K562 (cell line): ENCODE measurements around the gene HUNK.

Experiments
- FOS ChIP-seq: IDR thresholded peaks from 3 replicates; pipeline ENCODE4 v1.6.1; 2011; ENCODE audit not compliant: insufficient read length; ENCODE audit errors: extremely low read depth
- HMGN3 ChIP-seq: IDR thresholded peaks from 2 replicates; pipeline ENCODE4 v1.6.1; 2011; ENCODE audit warnings: borderline replicate concordance, low read depth, mild to moderate bottlenecking, mixed read lengths, low read length; ENCODE audit not compliant: insufficient read length; ENCODE audit errors: extremely low read depth
- JUNB ChIP-seq: fragments of 450-650 bp; formaldehyde crosslinking; conservative IDR thresholded peaks from 2 replicates; pipeline ENCODE4 v1.4.0; 2020; ENCODE audit warnings: mild to moderate bottlenecking
- MAFF ChIP-seq: IDR thresholded peaks from 2 replicates; pipeline ENCODE4 v1.6.1; 2012; ENCODE audit warnings: low read length, improper control_type of control experiment
- USF1 ChIP-seq: sonication (generic); formaldehyde crosslinking; IDR thresholded peaks from 2 replicates; pipeline ENCODE4 v1.9.0; 2022; ENCODE audit warnings: mild to moderate bottlenecking, missing genetic modification reagents
- ZNF134 ChIP-seq: fragments of 250-450 bp; sonication (Bioruptor Pico); conservative IDR thresholded peaks from 2 replicates; pipeline ENCODE4 v1.4.0; 2020
- TF ChIP-seq, protein P1 (sequence below): fragments of 450-650 bp; IDR thresholded peaks from 2 replicates; pipeline ENCODE4 v1.7.1; 2018; ENCODE audit warnings: mild to moderate bottlenecking, low read depth; ENCODE audit not compliant: partially characterized antibody

DNA sequence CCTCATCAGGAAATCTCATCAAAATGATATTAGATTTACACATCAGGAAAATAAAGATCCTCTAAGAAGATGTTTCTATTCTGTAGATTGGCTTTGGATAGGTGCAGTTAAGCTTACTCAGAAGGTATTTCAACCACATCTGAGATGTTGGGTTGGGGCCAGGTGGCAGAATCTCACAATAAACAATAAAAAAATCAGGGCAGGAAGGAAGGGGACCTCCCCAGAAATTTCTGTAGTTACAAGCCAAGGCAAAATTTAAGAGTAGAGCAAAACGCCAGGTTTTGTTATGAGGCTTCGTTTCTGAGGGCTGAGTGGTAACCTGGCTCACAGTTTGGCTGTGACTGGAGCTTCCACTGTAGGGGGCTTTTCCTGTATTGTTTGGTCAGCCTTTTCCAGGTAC is 84.8 kb downstream of the HUNK start:
- no peak for TF ChIP-seq ZNF134
- TF ChIP-seq, protein P1, sequence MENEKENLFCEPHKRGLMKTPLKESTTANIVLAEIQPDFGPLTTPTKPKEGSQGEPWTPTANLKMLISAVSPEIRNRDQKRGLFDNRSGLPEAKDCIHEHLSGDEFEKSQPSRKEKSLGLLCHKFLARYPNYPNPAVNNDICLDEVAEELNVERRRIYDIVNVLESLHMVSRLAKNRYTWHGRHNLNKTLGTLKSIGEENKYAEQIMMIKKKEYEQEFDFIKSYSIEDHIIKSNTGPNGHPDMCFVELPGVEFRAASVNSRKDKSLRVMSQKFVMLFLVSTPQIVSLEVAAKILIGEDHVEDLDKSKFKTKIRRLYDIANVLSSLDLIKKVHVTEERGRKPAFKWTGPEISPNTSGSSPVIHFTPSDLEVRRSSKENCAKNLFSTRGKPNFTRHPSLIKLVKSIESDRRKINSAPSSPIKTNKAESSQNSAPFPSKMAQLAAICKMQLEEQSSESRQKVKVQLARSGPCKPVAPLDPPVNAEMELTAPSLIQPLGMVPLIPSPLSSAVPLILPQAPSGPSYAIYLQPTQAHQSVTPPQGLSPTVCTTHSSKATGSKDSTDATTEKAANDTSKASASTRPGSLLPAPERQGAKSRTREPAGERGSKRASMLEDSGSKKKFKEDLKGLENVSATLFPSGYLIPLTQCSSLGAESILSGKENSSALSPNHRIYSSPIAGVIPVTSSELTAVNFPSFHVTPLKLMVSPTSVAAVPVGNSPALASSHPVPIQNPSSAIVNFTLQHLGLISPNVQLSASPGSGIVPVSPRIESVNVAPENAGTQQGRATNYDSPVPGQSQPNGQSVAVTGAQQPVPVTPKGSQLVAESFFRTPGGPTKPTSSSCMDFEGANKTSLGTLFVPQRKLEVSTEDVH = no peak
- no peak for TF ChIP-seq JUNB (CRISPR knock-in tag)
- no peak for TF ChIP-seq FOS
- no peak for TF ChIP-seq USF1 (CRISPR knock-in tag)
- TF ChIP-seq MAFF = no peak
- TF ChIP-seq HMGN3 = no peak
